ENCODE measurements around the gene HEPACAM2. TPM values are rescaled to one million over a fixed set of nuclear protein-coding genes. Genes with fewer than 3 reads are reported as not detected.

HEPACAM2 gene
- total RNA-seq, result not detected
- polyA plus RNA-seq, result under 1 TPM in 1 of 3 donors, not detected in 2; 0.01 TPM
- long read RNA-seq, donor 1, result 0 reads
- long read RNA-seq, donor 2, result 0 reads

GRCh38 chr7:93226310-93226709 lies at the start of gene HEPACAM2:
HEPACAM2 (minus strand) TSS chr7:93226469.
- Histone ChIP-seq H3K9me3 (no peaks in the 10 kb centered on the region), H3K4me1 (peaks cover 2% of the 10 kb centered on the region), H3K27ac (no peak within 1 kb of the TSS), H3K36me3 (ENCODE audit: insufficient read depth in 1 of 2, low read depth in 1 of 2) (no peaks in the 10 kb centered on the region), H3K27me3 (ENCODE audit: insufficient read depth in 3 of 3, low read length in 2 of 3) (peaks cover 0 to 4% (median 0%) of the 10 kb centered on the region in 3 donors), H3K4me3 (no peak within 1 kb of the TSS)
- ATAC-seq (no peak), DNase-seq (no peak)
- TF ChIP-seq CTCF (IDR thresholded peaks at IDR 0.05), result no peak
- intact Hi-C loops (cut with DNase I), result no loop called here
- 66 to 79% (median 68%) methylated on average over 2 of the region's 2 CpGs for WGBS, 3 donors

- H3K27me3 ChIP-seq (ENCODE audit: insufficient read depth in 3 of 3, low read length in 2 of 3), result no peaks in the 10 kb centered on the region
- no peak overlapping the region for H3K4me3 ChIP-seq
- DNase-seq, result no peak
- WGBS, 3 donors, result 43 to 61% (median 57%) methylated on average over 4 of the region's 4 CpGs
- H3K4me1 ChIP-seq, result no peaks in the 10 kb centered on the region
- ATAC-seq, result peak in 1 of 4 donors; percentile 37
- intact Hi-C loops (cut with DNase I), result no loop called here
- H3K27ac ChIP-seq, result no peak overlapping the region
- H3K9me3 ChIP-seq, result no peaks in the 10 kb centered on the region
- no peak for TF ChIP-seq CTCF (IDR thresholded peaks at IDR 0.05)
- peaks cover 0 to 66% of the 10 kb centered on the region in 2 donors for H3K36me3 ChIP-seq (ENCODE audit: insufficient read depth in 1 of 2, low read depth in 1 of 2)
These were observed 39.0 kb upstream of the HEPACAM2 start for GRCh38 chr7:93265220-93265619.

- 95 to 100% (median 96%) methylated on average over 1 of the region's 1 CpG for WGBS, 3 donors
These were observed 36.3 kb upstream of the HEPACAM2 start for GRCh38 chr7:93262535-93262934.

GRCh38 chr7:93258661-93259060 lies 32.4 kb upstream of the HEPACAM2 start:
- peaks cover 0 to 89% of the 10 kb centered on the region in 2 donors for H3K36me3 ChIP-seq (ENCODE audit: insufficient read depth in 1 of 2, low read depth in 1 of 2)
- no peaks in the 10 kb centered on the region for H3K27me3 ChIP-seq (ENCODE audit: insufficient read depth in 3 of 3, low read length in 2 of 3)
- DNase-seq (no peak), ATAC-seq (no peak)
- H3K9me3 ChIP-seq, result no peaks in the 10 kb centered on the region
- no peak overlapping the region for H3K27ac ChIP-seq
- TF ChIP-seq CTCF (IDR thresholded peaks at IDR 0.05), result no peak
- no peak overlapping the region for H3K4me3 ChIP-seq
- intact Hi-C loops (cut with DNase I), result no loop called here
- no peaks in the 10 kb centered on the region for H3K4me1 ChIP-seq

More at GRCh38 chr7:93262535-93262934, 36.3 kb upstream of the HEPACAM2 start:
- Histone ChIP-seq H3K27me3 (ENCODE audit: insufficient read depth in 3 of 3, low read length in 2 of 3) (no peaks in the 10 kb centered on the region), H3K9me3 (no peaks in the 10 kb centered on the region), H3K27ac (no peak overlapping the region), H3K4me1 (no peaks in the 10 kb centered on the region), H3K36me3 (ENCODE audit: insufficient read depth in 1 of 2, low read depth in 1 of 2) (peaks cover 0 to 75% of the 10 kb centered on the region in 2 donors), H3K4me3 (no peak overlapping the region)
- DNase-seq (no peak), ATAC-seq (no peak)
- intact Hi-C loops (cut with DNase I), result no loop called here
- no peak for TF ChIP-seq CTCF (IDR thresholded peaks at IDR 0.05)

Data from psoas muscle (tissue), 8 donors.